Esophagus squamous epithelium (tissue), 4 donors: ENCODE results near the gene ISM2.
"Not testable (repeated sequence)": the region's sequence is repeated elsewhere in the genome, so short reads cannot be mapped to it uniquely, and the experiment has no call there.

Experiments
- CTCF ChIP-seq, 6 experiments: fragments of 450-650 bp in 4 of 6; fragments of 200-600 bp in 2 of 6; sonication (generic) in 2 of 6; IDR thresholded peaks; one replicate each; pipeline ENCODE4 v1.5.1; 2016 to 2019; ENCODE audit warnings: antibody characterized with exemption in 6 of 6, mild to moderate bottlenecking in 4 of 6, moderate library complexity in 4 of 6
- POLR2A ChIP-seq, 4 donors: fragments of 450-650 bp; IDR thresholded peaks; one replicate each; pipeline ENCODE4 v1.6.1; 2017; ENCODE audit warnings: antibody characterized with exemption in 4 of 4, mild to moderate bottlenecking in 4 of 4, moderate library complexity in 3 of 4

GRCh38 chr14:77528701-77529100 lies 30.1 kb upstream of the ISM2 start:
- not testable (repeated sequence) for TF ChIP-seq CTCF, POLR2A (IDR thresholded peaks at IDR 0.05)
